RWPE1 (cell line): ENCODE data around the gene TXNRD2.

Experiments
- CTCF ChIA-PET: fragments of 350-600 bp; sonication (Branson Sonifier 250); formaldehyde crosslinking; extraction: SDS; loops from one replicate; lab custom pipeline; 2021; lab: Yijun Ruan, JAX
- POLR2A ChIA-PET: fragments of 400-600 bp; formaldehyde crosslinking; extraction: SDS; loops from one replicate; lab custom pipeline; 2020; ENCODE audit warnings: antibody characterized with exemption; ENCODE audit not compliant: low non-redundant PET; lab: Yijun Ruan, JAX
- DNase-seq: peaks from one replicate; pipeline ENCODE4 v3.0.0; 2012; ENCODE audit warnings: low spot score
- H3K27ac ChIP-seq: fragments of 450-650 bp; 2 replicates; pipeline ENCODE4 v1.5.1; 2017
- TF ChIP-seq, protein P1 (sequence below): fragments of 450-650 bp; conservative IDR thresholded peaks from 2 replicates; pipeline ENCODE4 v1.5.1; 2017; ENCODE audit warnings: low read depth, mild to moderate bottlenecking

TXNRD2 gene

DNA sequence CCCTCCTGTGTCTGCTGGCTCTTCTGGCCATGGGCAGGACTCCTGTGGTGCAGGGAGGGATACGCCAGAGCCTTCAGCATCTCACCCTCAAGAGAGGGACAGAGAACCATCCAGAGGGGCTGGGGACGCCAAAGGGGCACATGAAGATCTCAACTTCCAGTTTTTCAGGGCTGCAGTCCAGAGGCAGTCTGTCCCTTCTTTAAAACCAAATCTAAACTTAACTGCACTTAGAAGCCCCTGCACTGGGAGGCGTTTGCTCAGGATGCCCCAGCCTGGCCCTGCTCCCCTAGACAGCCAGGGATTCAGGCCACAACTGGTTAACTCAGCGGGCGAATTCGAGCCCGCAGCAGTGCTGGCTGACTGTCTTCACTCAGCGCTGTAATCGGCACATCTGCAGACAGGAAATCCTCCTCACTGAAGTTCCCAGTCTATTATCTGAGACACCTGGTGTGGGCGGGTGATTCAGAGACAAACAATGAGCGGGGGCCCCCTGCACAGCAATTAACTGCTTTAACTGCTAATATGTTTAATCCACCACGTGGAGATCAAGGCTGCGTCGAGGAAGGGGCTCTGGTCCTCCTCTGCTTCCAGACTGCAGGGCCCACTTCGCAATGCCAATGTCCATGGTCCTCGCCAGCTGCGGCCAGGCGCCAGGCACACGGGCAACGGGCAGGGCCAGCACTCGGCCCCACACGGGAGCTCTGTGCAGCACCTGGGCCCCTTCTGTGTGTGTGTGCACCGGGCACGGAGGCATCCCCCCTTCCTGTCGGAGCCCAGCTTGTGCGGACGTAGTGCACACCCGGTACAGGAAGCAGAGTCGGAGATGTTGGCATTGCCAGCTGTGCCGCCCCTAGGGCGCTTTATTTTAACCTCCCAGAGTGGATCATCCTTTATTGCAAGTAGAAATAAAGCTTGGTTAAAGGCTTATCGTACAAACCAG lies 50.0 kb downstream of the TXNRD2 start:
- TF ChIP-seq, protein P1, sequence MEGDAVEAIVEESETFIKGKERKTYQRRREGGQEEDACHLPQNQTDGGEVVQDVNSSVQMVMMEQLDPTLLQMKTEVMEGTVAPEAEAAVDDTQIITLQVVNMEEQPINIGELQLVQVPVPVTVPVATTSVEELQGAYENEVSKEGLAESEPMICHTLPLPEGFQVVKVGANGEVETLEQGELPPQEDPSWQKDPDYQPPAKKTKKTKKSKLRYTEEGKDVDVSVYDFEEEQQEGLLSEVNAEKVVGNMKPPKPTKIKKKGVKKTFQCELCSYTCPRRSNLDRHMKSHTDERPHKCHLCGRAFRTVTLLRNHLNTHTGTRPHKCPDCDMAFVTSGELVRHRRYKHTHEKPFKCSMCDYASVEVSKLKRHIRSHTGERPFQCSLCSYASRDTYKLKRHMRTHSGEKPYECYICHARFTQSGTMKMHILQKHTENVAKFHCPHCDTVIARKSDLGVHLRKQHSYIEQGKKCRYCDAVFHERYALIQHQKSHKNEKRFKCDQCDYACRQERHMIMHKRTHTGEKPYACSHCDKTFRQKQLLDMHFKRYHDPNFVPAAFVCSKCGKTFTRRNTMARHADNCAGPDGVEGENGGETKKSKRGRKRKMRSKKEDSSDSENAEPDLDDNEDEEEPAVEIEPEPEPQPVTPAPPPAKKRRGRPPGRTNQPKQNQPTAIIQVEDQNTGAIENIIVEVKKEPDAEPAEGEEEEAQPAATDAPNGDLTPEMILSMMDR = no peak
- CTCF ChIA-PET = interaction anchor here (0.8 to 2.2 kb wide), 2 partner anchors 19 to 26 kb away, joined by 3 to 7 read pairs; no protein-coding TSS in a partner anchor
- DNase-seq = peak; percentile 87

DNA sequence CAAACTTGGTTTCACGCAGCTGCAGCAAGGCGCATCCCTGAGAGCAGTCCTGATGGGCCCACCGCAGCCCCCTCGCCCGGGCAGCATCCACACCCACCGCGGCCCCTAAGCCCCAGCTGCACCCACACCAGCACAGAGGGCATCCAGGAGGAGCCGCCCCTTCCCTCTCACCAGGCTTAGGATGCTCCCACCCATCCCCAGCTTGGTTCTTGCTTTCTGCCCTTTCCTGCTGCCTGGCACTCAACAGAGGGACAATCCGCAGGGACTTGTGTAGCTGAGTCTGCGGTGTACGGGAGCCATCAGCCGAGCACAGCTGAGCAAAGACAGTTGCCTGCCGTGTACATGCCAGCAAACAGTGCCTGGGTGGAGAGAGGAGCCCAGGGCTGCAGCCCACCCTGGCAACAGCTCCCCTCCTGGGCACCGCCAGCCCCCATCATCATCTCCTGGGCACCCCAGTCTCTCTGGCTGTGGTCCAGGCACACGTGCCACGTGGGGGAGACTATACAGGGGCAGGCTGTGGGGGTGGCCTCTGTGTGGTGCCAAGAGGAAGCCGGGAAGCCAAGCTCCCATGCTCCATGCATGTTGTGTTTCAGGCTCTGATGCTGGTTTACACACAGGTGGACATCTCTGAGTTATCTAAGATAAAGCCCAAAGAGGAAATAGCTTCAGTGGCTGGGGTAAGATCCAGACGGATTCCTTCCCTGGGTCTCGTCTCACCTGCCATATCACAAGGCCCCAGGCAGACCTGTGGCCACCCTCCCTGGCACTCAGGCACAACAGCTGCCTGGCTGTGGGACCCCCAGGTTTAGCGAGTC lies 50.9 kb downstream of the TXNRD2 start:
- no peak for DNase-seq
- ChIA-PET POLR2A (no interaction called here), CTCF (interaction anchor here (0.8 to 2.2 kb wide), 2 partner anchors 19 to 25 kb away, joined by 3 to 7 read pairs; no protein-coding TSS in a partner anchor)
- H3K27ac ChIP-seq = peak overlapping the region; percentile 100
- TF ChIP-seq, protein P1 = no peak

More for the DNA sequence above, 50.0 kb downstream of the TXNRD2 start:
- peak overlapping the region; percentile 100 for H3K27ac ChIP-seq
- POLR2A ChIA-PET = no interaction called here

DNA sequence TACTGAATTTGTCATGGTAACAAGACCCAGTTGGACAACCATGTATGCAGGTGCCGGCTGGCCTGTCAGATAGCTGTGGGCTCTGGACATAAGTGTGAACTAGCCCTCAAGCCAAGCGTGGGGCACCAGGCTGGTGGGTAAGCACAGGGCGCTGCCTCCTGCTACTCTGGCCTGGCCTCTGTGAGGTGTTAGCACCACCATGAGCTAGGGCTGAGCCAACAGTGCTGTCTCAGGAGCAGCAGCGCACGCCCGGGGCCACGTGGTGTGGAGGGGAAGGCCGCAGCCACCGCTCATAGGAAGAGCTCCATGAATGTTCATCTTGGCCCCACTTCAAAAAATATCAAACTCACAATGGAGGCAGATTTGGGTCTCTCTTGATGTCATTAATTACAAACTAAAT lies 51.7 kb downstream of the TXNRD2 start:
- DNase-seq = no peak
- CTCF ChIA-PET = no interaction called here
- TF ChIP-seq, protein P1 = no peak
- peak overlapping the region; percentile 100 for H3K27ac ChIP-seq
- POLR2A ChIA-PET = no interaction called here

DNA sequence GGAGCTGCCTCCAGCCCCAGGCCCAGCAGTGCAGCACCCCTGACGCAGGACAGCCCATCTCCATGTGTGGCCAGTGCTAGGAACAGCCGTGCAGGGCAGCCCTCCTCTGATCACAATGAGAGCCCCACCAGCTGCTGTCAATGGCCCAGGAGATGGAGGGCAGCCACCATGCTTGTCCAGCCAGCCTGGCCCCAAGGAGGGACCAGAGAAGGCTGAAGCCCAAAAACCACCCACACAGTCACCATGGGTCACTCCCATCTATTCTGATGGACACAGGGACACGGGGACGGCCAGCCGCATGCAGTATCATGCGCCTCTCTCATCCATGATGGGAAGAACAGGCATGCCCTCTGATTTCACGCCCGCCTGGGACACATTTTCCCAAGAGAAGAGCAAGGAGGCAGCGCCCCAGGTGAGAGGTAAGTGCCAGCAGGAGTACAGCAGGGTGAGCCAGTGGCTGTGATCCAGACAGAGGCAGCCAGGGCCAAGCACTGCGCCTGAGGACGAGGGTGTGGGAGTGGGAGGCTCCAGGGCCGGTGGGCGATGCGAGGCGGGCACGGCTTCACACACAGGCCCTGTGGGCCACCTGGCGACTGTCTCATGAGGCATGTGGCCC lies 53.4 kb downstream of the TXNRD2 start:
- TF ChIP-seq, protein P1 = no peak
- POLR2A ChIA-PET = interaction anchor here (0.6 kb wide), 1 partner anchor 33 kb away, joined by 7 read pairs; no protein-coding TSS in a partner anchor
- peak overlapping the region; percentile 99 for H3K27ac ChIP-seq
- CTCF ChIA-PET = interaction anchor here (0.7 kb wide), 1 partner anchor 597 kb away, joined by 3 read pairs; the partner anchor contains the start of gene CLTCL1
- DNase-seq = no peak

DNA sequence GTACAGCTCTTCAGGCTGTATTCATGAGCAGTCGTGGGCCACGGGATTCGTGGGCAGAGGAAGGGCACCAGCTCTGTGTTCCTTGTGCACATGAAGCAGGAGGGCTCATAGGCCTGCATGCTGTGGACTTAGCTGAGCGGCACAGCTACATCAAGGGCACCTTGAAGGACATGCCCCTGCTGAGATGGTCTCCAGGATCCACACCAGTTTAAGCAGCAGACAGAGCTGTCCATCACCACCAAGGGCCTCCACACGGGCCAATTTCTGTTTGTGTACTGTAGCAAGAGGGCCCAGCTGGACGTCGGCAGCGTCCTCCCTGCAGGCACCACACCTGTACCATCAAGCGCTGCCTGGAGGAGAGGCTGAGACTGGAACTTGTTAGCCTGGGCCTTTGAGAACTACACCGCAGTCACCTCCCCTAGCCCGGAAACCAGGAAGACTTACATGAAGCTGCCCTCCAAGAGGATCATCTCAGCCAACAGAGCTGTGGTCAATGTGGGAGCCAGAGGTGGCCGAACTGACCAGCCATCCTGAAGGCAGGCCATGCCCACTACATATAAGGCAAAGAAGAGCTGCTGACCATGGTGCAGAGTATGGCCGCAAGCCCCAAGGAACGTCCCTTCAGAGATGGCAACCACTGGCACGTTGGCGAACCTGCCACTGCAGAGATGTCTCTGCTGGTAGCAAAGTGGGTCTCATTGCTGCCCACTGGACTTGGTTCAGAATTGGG lies 54.2 kb downstream of the TXNRD2 start:
- ChIA-PET CTCF (interaction anchor here (0.7 kb wide), 1 partner anchor 596 kb away, joined by 3 read pairs; the partner anchor contains the start of gene CLTCL1), POLR2A (no interaction called here)
- TF ChIP-seq, protein P1 = no peak
- H3K27ac ChIP-seq = peak overlapping the region; percentile 99
- DNase-seq = no peak
